Mesothelial cell of epicardium (in vitro differentiated cells): Measurements from ENCODE around the gene GMDS. TPM values are rescaled to one million over a fixed set of nuclear protein-coding genes. Genes with fewer than 3 reads are reported as not detected.

Experiments used
- DNase-seq, 2 experiments: peaks; one replicate each; pipeline ENCODE4 v3.0.0; 2021; ENCODE audit warnings: low spot score in 2 of 2; ENCODE audit not compliant: unreplicated experiment in 2 of 2
- H3K27ac Mint-ChIP-seq: 2 replicates; pipeline ENCODE4 v1.8.0; 2021; ENCODE audit warnings: mixed read lengths
- H3K27me3 Mint-ChIP-seq: 2 replicates; pipeline ENCODE4 v1.8.0; 2021; ENCODE audit warnings: low read depth, mixed read lengths
- H3K36me3 Mint-ChIP-seq: 2 replicates; pipeline ENCODE4 v1.8.0; 2021; ENCODE audit warnings: mixed read lengths
- H3K4me1 Mint-ChIP-seq: 2 replicates; pipeline ENCODE4 v1.8.0; 2021; ENCODE audit warnings: mixed read lengths
- H3K4me3 Mint-ChIP-seq: 2 replicates; pipeline ENCODE4 v1.8.0; 2021; ENCODE audit warnings: mild to moderate bottlenecking, moderate library complexity, mixed read lengths
- H3K9me3 Mint-ChIP-seq: 2 replicates; pipeline ENCODE4 v1.8.0; 2021; ENCODE audit warnings: mixed read lengths
- CTCF ChIP-seq: fragments of 200-600 bp; sonication (generic); IDR thresholded peaks from one replicate; pipeline ENCODE4 v1.5.0; 2021; ENCODE audit warnings: antibody characterized with exemption; ENCODE audit not compliant: unreplicated experiment
- total RNA-seq: library from RNA; stranded (reverse); gene quantifications from 3 replicates; pipeline ENCODE4 v1.2.1, GENCODE V29; 2021

The GMDS gene
- total RNA-seq, 1 donor from 2014 or later: 39.9 TPM

- no peaks in the 10 kb centered on the region for H3K36me3 Mint-ChIP-seq
- DNase-seq: no peak
- H3K27me3 Mint-ChIP-seq: peaks cover 2% of the 10 kb centered on the region
- no peak overlapping the region for H3K27ac Mint-ChIP-seq
- H3K9me3 Mint-ChIP-seq: no peaks in the 10 kb centered on the region
- no peak overlapping the region for H3K4me3 Mint-ChIP-seq
- peaks cover 7% of the 10 kb centered on the region for H3K4me1 Mint-ChIP-seq
- TF ChIP-seq CTCF: no peak
These were observed 128.0 kb downstream of the GMDS start for GRCh38 chr6:2117447-2117846.

DNA sequence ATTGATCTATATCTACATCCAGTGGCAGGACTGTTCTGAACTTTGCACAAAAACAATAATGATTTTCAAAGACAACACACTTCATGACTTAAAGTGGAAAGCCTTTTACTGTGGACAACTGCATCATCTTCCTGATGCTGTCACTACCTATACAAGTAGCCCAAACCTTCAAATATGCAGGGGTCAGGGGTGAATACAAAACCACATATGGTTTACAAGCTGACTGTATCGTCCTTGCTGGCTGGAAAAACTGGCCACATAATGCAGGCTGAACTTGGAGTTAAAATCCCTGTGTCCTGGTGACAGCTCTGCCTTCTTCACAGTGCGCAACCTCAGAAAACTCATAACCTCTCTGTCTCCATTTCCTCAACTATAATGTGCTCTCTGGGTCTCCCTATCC, 128.9 kb downstream of the GMDS start:
- H3K27me3 Mint-ChIP-seq: peaks cover 2% of the 10 kb centered on the region
- DNase-seq: no peak
- H3K4me3 Mint-ChIP-seq: no peak overlapping the region
- no peaks in the 10 kb centered on the region for H3K36me3 Mint-ChIP-seq
- no peak overlapping the region for H3K27ac Mint-ChIP-seq
- H3K9me3 Mint-ChIP-seq: no peaks in the 10 kb centered on the region
- peaks cover 7% of the 10 kb centered on the region for H3K4me1 Mint-ChIP-seq
- no peak for TF ChIP-seq CTCF

GRCh38 chr6:2114100-2114499, 131.3 kb downstream of the GMDS start:
- Mint-ChIP-seq H3K27me3 (peaks cover 2% of the 10 kb centered on the region), H3K27ac (no peak overlapping the region), H3K4me3 (no peak overlapping the region), H3K4me1 (peaks cover 21% of the 10 kb centered on the region), H3K9me3 (no peaks in the 10 kb centered on the region), H3K36me3 (no peaks in the 10 kb centered on the region)
- DNase-seq: no peak
- no peak for TF ChIP-seq CTCF

DNA sequence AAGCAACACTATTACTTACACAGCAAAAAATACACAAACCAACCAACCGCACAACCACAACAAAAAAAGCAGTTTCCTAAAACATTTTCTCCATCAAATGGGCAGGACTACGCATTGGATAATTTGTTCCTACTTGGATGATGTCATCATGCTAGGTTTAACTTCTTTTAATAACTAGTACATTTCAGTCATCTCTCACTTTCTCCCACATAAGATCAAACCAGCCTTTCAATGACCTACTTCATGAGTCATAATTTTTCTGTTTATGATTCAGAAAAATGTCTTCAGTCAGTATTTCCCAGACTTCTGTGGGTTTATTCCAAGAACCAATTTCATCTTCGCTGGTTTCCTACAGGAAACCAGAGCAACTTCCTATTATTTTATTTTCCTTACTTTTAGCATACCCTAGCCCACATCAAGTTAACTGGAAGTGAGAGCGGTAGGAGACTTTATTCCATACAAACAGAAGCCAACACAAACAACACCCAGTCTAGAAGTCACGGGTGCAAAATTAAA, 134.2 kb downstream of the GMDS start:
- Mint-ChIP-seq H3K9me3 (no peaks in the 10 kb centered on the region), H3K27ac (no peak overlapping the region), H3K4me1 (peaks cover 24% of the 10 kb centered on the region), H3K36me3 (no peaks in the 10 kb centered on the region), H3K4me3 (no peak overlapping the region), H3K27me3 (peaks cover 2% of the 10 kb centered on the region)
- DNase-seq: no peak
- no peak for TF ChIP-seq CTCF

- H3K27me3 Mint-ChIP-seq: peaks cover 2% of the 10 kb centered on the region
- H3K4me3 Mint-ChIP-seq: no peak overlapping the region
- no peak for DNase-seq
- TF ChIP-seq CTCF: no peak
- no peak overlapping the region for H3K27ac Mint-ChIP-seq
- H3K36me3 Mint-ChIP-seq: no peaks in the 10 kb centered on the region
- peaks cover 24% of the 10 kb centered on the region for H3K4me1 Mint-ChIP-seq
- H3K9me3 Mint-ChIP-seq: no peaks in the 10 kb centered on the region
These were observed 134.9 kb downstream of the GMDS start for GRCh38 chr6:2110504-2110903.

DNA sequence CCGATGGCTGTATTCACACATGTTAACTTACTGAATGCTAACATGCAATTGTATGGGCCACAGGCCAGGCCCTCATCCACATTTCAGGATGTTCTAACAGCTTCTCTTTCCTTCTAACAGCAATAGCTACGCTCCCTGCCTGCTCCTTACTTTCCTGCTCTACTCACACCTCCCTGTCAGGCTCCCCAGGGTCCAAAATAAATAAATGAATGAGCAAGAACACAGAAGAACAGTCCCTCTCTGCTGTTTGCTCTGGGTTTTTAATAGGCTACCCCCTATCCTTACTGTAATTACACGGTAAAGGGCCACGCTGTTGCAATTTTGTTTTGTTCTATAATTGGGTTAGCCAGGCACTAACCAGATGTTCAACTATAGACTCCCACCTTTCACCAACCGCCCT, 135.6 kb downstream of the GMDS start:
- Mint-ChIP-seq H3K9me3 (no peaks in the 10 kb centered on the region), H3K4me1 (peaks cover 24% of the 10 kb centered on the region), H3K27me3 (peaks cover 2% of the 10 kb centered on the region), H3K36me3 (no peaks in the 10 kb centered on the region), H3K27ac (no peak overlapping the region), H3K4me3 (no peak overlapping the region)
- TF ChIP-seq CTCF: no peak
- DNase-seq: no peak
